T47D (cell line): ENCODE results near the gene RNF10.
A peak's percentile ranks its signal among the peaks of the same experiment; 100 is the strongest.
"Not testable (repeated sequence)": the region's sequence is repeated elsewhere in the genome, so short reads cannot be mapped to it uniquely, and the experiment has no call there.

Experiments
- DNase-seq, 2 experiments: peaks; one replicate each; pipeline versions ENCODE4 v3.0.0 to v3.0.0-alpha.2; 2011 to 2012; ENCODE audit warnings: low read depth in 1 of 2, low spot score in 1 of 2
- JUND ChIP-seq: IDR thresholded peaks from 2 replicates; pipeline ENCODE4 v1.6.1; 2012; ENCODE audit warnings: low read depth
- in situ Hi-C: cut with HindIII; loops from 2 replicates; pipeline ENCODE4 v1.10.0; 2016; ENCODE audit warnings: low sequenced_read_pairs, low pct_unique_long_range_greater_than_20kb

Gene RNF10

GRCh38 chr12:120534203-120534702 is at the start of gene RNF10:
Gene RNF10, plus strand, starts transcription at chr12:120534356. Its CDS starts 456 bp downstream, at chr12:120534812.
- TF ChIP-seq JUND: no peak
- in situ Hi-C loops: no loop called here

GRCh38 chr12:120485961-120486881 is 47.9 kb upstream of the RNF10 start:
- no peak for TF ChIP-seq JUND
- DNase-seq: no peak
- in situ Hi-C loops: no loop called here

More at GRCh38 chr12:120534203-120534702, at the start of gene RNF10:
- peak; percentile 93 to 98 for DNase-seq

- not testable (repeated sequence) for DNase-seq
These were observed 46.6 kb upstream of the RNF10 start for GRCh38 chr12:120487552-120487951.

DNA sequence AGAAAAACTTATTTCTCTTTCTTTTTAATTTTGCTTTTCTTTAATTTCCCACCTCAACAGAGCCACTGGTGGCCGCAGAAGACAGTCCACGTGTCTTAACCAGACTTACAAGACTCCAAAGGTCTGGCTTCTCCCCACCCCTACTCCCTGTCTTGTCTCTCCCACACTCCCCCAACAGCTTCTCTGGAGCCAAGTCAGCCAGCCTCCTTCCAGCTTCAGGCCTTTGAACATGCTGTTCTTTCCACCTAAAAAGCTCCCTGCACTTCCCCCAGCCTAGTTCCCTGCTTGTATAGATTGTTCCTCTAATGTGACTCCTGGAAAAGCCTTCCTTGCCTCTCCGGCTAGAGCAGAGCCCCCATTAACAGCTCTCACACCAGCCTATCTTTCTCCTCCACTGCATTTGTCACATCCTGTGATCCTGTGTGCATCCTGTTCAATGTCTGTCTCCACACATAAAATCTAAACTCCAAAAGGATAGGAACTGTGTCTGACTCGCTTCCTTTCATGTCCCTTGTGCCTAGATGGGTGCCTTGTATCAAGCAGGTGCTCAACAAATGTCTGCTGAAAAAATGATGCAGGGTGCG is 46.0 kb upstream of the RNF10 start:
- DNase-seq: no peak
- in situ Hi-C loops: no loop called here
- TF ChIP-seq JUND: no peak

More at GRCh38 chr12:120487552-120487951, 46.6 kb upstream of the RNF10 start:
- in situ Hi-C loops: not testable (repeated sequence)

DNA sequence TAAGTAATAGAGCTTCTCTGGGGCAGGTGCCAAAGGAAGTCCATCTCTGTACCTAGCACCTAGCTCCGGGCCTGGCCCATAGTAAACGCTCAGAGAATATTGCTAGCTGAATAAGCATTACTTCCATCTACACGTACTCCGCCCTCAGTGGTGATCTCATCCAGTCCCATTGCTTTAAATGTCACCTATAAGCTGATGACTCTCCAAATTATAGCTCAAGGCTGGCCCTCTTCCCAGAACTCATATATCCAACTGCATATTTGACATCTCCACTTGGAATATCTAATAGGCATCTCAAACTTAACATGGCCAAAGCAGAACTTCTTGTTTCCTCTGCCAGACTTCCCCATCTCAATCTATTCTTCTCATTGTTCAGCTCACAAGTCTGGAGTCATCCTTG is 45.1 kb upstream of the RNF10 start:
- in situ Hi-C loops: no loop called here
- DNase-seq: no peak
- TF ChIP-seq JUND: no peak

GRCh38 chr12:120490325-120490724 is 43.8 kb upstream of the RNF10 start:
- in situ Hi-C loops: no loop called here
- TF ChIP-seq JUND: no peak
- no peak for DNase-seq

DNA sequence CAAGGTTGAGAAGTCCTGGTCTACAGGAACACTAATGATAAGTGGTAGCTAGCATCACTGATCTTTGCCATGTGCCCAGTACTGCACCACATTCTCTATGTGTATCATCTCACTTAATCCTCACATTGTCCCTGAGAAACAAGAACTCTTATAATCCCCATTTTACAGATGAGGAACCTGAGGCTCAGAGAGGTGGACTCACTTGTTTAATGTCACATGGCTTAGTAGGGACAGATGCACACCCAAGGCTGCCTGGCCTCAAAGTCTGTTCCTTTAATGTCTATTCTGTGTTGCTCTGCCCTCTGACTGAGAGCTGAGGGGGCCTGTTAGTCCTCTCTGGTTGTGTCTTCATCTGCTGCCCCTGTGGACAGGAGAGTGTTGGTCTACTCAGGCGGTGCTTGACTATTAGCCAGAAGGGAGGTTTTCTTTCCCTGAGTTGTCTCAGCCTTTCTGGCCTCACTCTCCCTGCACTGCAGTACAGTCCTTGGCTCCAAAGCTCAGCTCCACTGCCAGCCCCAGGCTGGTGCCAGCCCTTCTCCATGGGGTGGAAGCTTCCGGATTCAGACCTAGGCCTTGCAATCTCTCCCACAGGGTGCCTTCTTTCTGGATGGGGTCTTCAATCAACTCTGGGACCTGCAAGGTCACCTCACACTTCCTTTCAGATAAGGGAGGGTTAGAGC is 43.2 kb upstream of the RNF10 start:
- in situ Hi-C loops: no loop called here
- no peak for TF ChIP-seq JUND
- no peak for DNase-seq

DNA sequence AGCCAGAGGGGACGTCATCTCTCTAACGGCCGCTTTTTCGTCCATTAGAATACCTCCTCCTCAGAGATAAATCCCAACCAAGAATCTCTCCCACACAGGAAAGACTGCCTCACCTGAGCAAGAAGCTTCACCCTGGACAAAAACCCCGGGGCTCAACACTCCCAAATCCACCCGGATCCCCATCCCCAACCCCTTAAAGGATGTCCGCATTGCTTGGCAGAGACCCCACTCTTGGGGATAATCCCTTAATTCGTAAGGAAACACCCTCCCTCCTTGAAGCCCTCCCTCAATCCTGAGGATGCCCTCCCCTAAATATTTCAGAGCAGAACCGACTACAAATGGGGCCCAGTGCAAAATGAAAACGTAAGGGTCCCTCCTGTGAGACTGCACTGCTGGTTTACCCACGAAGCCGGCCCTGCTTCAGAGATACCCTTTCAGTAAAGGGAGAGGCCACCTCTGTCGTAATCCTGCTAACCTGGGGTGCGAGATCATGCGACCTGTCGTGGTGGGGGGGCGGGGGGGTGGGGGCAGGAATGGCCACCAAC is 38.9 kb upstream of the RNF10 start:
- no peak for TF ChIP-seq JUND
- in situ Hi-C loops: no loop called here
- DNase-seq: no peak

DNA sequence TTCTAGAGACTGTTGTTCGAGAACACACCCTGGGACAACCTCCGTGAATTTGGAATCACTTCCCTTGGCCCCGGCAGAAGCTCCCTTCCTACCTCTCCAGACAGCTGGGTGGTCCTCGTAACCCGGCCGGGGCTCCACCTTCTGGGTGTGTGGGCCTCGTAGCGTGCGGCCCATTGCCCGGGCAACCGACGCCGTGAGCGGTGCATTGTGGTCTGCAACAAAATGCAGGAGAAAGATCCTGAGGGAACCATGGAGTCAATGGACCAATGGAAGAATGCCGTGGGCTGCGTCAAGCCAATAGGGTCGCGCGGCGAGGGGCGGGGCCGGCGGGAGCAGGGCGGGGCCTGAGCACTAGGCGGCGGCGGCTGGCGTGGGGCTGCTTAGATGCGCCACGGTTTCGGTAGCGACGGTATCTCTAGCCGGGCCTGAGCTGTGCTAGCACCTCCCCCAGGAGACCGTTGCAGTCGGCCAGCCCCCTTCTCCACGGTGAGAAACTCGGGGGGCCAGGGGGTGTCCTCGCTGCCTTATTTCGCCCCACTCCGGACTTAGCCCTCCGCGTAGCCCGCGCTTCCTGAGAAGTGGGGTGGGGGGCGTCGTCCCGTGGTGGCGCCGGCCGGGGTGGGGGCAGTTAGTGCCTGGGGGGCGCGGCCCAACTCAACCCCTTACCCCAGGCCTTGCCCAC is 38.3 kb upstream of the RNF10 start, which contains the start of gene DYNLL1:
DYNLL1 (plus strand) TSS at position 383 of the 682 bp plus-strand sequence. CDS start 309 bp downstream, outside the sequence.
- TF ChIP-seq JUND: no peak
- in situ Hi-C loops: no loop called here
- peak; percentile 96 to 98 for DNase-seq

DNA sequence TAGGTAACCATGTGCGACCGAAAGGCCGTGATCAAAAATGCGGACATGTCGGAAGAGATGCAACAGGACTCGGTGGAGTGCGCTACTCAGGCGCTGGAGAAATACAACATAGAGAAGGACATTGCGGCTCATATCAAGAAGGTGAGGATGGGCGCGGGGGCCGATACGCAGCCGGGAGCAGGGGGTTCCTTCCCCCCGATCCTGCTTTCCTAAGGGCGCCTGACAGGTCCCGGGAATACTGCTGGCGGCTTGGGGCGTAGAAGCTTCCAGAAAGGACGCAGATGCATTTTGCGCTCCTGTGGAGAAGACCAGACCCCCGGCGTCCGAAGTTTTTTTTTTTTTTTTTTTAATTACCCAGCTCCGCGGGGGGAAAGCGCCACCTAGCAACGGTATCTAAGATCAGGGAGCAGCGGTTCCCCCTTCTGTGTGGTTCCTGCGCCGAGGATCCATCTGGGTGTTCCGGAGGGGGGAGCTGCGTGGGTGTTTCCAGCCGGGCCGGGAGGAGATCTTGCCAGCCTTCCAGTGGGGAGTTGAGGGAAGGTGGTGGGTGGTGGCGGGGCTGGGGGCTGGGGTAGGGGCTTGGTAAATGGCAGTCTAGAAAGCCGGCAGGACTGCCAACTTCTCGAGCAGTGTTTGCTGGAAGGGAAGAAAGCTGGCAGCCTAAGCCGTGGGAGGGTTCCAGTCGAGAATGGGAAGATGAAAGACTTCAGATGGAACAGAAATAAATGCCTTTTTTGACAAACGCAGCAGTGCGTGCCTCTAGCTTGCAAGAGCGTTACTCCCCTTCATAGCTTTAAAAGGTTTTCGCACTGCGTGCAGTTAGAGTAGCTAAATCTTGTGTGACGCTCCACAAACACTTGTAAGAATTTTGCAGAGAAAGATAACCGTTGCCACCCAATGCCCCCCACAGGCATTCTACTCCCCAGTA is 37.5 kb upstream of the RNF10 start:
- TF ChIP-seq JUND: no peak
- DNase-seq: peak; percentile 43 to 53
- in situ Hi-C loops: no loop called here
